ENCODE measurements around the gene CSRNP3. TPM values are rescaled to one million over a fixed set of nuclear protein-coding genes. Genes with fewer than 3 reads are reported as not detected.

The CSRNP3 gene, protein sequence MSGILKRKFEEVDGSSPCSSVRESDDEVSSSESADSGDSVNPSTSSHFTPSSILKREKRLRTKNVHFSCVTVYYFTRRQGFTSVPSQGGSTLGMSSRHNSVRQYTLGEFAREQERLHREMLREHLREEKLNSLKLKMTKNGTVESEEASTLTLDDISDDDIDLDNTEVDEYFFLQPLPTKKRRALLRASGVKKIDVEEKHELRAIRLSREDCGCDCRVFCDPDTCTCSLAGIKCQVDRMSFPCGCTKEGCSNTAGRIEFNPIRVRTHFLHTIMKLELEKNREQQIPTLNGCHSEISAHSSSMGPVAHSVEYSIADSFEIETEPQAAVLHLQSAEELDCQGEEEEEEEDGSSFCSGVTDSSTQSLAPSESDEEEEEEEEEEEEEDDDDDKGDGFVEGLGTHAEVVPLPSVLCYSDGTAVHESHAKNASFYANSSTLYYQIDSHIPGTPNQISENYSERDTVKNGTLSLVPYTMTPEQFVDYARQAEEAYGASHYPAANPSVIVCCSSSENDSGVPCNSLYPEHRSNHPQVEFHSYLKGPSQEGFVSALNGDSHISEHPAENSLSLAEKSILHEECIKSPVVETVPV
- 0.05 TPM for polyA plus RNA-seq (2012; ENCODE audit: low read depth, missing spikeins)

- FAIRE-seq (no peak), DNase-seq (ENCODE audit: insufficient read length, low spot score) (no peak)
- TF ChIP-seq PAX5 (IDR thresholded peaks at IDR 0.05; ENCODE audit: insufficient read depth, low read length, severe bottlenecking): no peak
- no peak for TF ChIP-seq POLR2A (IDR thresholded peaks at IDR 0.05; ENCODE audit: low read depth, low read length)
- TF ChIP-seq POLR2AphosphoS5 (IDR thresholded peaks at IDR 0.05; ENCODE audit: low read depth, low read length): no peak
- no peak for TF ChIP-seq SPI1 (IDR thresholded peaks at IDR 0.05; ENCODE audit: low read depth, low read length)
- no peak for TF ChIP-seq TAF1 (IDR thresholded peaks at IDR 0.05; ENCODE audit: low read depth, low read length)
- no peak for TF ChIP-seq POU2F2 (IDR thresholded peaks at IDR 0.05; ENCODE audit: low read depth, low read length)
These were observed at the start of gene CSRNP3 for GRCh38 chr2:165469417-165469816. Gene CSRNP3 (plus strand): TSS chr2:165469698. CDS start chr2:165595066, 125,368 bp downstream.

DNA sequence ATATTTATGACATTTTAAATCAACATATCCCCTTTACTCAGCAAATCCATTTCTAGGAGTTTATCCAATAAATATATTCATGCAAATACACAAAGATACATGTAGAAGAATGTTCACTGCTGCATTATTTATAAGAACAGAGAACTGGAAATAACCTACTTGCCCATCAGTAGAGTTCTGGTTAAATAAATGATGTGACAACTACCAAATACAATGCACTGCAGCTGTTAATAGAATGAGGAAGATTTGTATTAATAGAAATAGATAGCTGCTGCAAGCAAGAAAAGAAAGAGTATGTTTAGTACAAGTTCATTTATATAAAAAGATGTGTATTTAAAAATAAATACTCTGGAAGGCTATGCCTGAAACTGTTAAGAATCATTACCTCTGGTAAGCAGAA is 49.3 kb upstream of the CSRNP3 start:
- DNase-seq (ENCODE audit: insufficient read length, low spot score) (no peak), FAIRE-seq (no peak)
- TF ChIP-seq POLR2A (IDR thresholded peaks at IDR 0.05; ENCODE audit: low read depth, low read length) (no peak), POLR2AphosphoS5 (IDR thresholded peaks at IDR 0.05; ENCODE audit: low read depth, low read length) (no peak), POU2F2 (IDR thresholded peaks at IDR 0.05; ENCODE audit: low read depth, low read length) (no peak), SPI1 (IDR thresholded peaks at IDR 0.05; ENCODE audit: low read depth, low read length) (no peak), PAX5 (IDR thresholded peaks at IDR 0.05; ENCODE audit: insufficient read depth, low read length, severe bottlenecking) (no peak), TAF1 (IDR thresholded peaks at IDR 0.05; ENCODE audit: low read depth, low read length) (no peak)

DNA sequence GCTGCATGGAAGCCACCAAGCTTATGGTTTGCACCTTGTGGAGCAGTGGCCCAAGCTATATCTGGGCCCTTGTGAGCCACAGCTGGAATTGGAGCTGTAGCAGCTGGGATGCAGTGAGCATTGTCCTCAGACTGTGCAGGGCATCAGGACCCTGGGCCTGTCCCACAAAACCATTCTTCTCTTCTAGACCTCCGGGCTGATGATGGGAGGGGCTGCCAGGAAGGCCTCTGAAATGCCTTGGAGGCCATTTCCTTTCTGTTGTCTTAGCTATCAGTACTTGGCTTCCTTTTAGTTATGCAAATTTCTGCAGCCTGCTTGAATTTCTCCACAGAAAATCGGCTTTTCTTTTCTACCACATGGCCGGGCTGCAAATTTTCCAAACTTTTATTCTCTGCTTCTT is 46.4 kb upstream of the CSRNP3 start:
- FAIRE-seq: no peak
- no peak for TF ChIP-seq SPI1 (IDR thresholded peaks at IDR 0.05; ENCODE audit: low read depth, low read length)
- no peak for TF ChIP-seq POU2F2 (IDR thresholded peaks at IDR 0.05; ENCODE audit: low read depth, low read length)
- TF ChIP-seq PAX5 (IDR thresholded peaks at IDR 0.05; ENCODE audit: insufficient read depth, low read length, severe bottlenecking): no peak
- TF ChIP-seq TAF1 (IDR thresholded peaks at IDR 0.05; ENCODE audit: low read depth, low read length): no peak
- no peak for TF ChIP-seq POLR2A (IDR thresholded peaks at IDR 0.05; ENCODE audit: low read depth, low read length)
- TF ChIP-seq POLR2AphosphoS5 (IDR thresholded peaks at IDR 0.05; ENCODE audit: low read depth, low read length): no peak

DNA sequence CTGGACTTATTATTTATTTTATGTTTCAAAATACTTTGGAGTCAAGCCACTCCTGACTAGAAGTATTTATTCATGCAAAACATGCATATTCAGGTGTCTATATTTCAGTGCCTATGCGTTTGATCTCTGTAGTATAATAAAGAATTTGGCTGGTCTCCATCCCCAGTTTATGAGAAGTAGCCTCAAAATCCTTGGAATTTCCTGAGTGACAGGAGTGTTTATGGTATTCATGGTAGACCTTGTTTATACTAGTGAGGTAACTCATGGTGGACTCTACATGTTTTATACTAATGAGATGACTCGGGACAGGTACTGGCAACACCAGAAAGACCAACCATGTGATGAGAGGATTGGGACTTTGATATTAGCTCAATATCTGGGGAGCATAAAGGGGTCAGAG is 43.9 kb upstream of the CSRNP3 start:
- TF ChIP-seq POLR2A (IDR thresholded peaks at IDR 0.05; ENCODE audit: low read depth, low read length) (no peak), POLR2AphosphoS5 (IDR thresholded peaks at IDR 0.05; ENCODE audit: low read depth, low read length) (no peak), PAX5 (IDR thresholded peaks at IDR 0.05; ENCODE audit: insufficient read depth, low read length, severe bottlenecking) (no peak), SPI1 (IDR thresholded peaks at IDR 0.05; ENCODE audit: low read depth, low read length) (no peak), TAF1 (IDR thresholded peaks at IDR 0.05; ENCODE audit: low read depth, low read length) (no peak), POU2F2 (IDR thresholded peaks at IDR 0.05; ENCODE audit: low read depth, low read length) (no peak)
- no peak for FAIRE-seq
- DNase-seq (ENCODE audit: insufficient read length, low spot score): no peak

More for the DNA sequence above, 46.4 kb upstream of the CSRNP3 start:
- no peak for DNase-seq (ENCODE audit: insufficient read length, low spot score)

DNA sequence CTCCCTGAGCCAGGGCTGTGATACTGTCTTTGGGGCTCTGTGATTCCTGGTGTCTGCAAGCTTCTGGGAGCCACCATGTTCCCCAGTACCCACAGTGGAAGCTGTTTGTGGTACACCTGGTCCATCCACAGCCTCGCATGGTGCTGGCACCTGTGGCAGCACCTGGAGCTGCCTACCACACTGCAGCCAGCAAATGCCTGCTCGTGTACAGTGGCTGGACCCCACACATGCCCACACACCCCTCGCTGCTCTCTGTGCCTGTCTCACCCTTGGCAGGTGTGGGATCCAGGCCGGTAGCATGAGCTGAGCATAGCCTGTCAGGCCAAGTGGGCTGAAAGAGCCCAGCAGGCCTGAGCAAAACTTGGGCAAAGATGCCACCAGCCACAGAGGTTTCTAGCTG is 41.8 kb upstream of the CSRNP3 start:
- DNase-seq (ENCODE audit: insufficient read length, low spot score): no peak
- TF ChIP-seq POLR2A (IDR thresholded peaks at IDR 0.05; ENCODE audit: low read depth, low read length) (no peak), PAX5 (IDR thresholded peaks at IDR 0.05; ENCODE audit: insufficient read depth, low read length, severe bottlenecking) (no peak), SPI1 (IDR thresholded peaks at IDR 0.05; ENCODE audit: low read depth, low read length) (no peak), POLR2AphosphoS5 (IDR thresholded peaks at IDR 0.05; ENCODE audit: low read depth, low read length) (no peak), POU2F2 (IDR thresholded peaks at IDR 0.05; ENCODE audit: low read depth, low read length) (no peak)
- FAIRE-seq: no peak

- no peak for DNase-seq (ENCODE audit: insufficient read length, low spot score)
- TF ChIP-seq SPI1 (IDR thresholded peaks at IDR 0.05; ENCODE audit: low read depth, low read length) (no peak), POU2F2 (IDR thresholded peaks at IDR 0.05; ENCODE audit: low read depth, low read length) (no peak), TAF1 (IDR thresholded peaks at IDR 0.05; ENCODE audit: low read depth, low read length) (no peak), POLR2A (IDR thresholded peaks at IDR 0.05; ENCODE audit: low read depth, low read length) (no peak), PAX5 (IDR thresholded peaks at IDR 0.05; ENCODE audit: insufficient read depth, low read length, severe bottlenecking) (no peak), POLR2AphosphoS5 (IDR thresholded peaks at IDR 0.05; ENCODE audit: low read depth, low read length) (no peak)
- no peak for FAIRE-seq
These were observed 40.6 kb upstream of the CSRNP3 start for GRCh38 chr2:165428926-165429325.

GRCh38 chr2:165431014-165431413 is 38.5 kb upstream of the CSRNP3 start:
- DNase-seq (ENCODE audit: insufficient read length, low spot score): no peak
- no peak for TF ChIP-seq POLR2AphosphoS5 (IDR thresholded peaks at IDR 0.05; ENCODE audit: low read depth, low read length)
- no peak for FAIRE-seq

GRCh38 chr2:165432234-165432966 is 37.1 kb upstream of the CSRNP3 start:
- no peak for TF ChIP-seq POLR2AphosphoS5 (IDR thresholded peaks at IDR 0.05; ENCODE audit: low read depth, low read length)
- TF ChIP-seq TAF1 (IDR thresholded peaks at IDR 0.05; ENCODE audit: low read depth, low read length): no peak
- no peak for TF ChIP-seq PAX5 (IDR thresholded peaks at IDR 0.05; ENCODE audit: insufficient read depth, low read length, severe bottlenecking)
- no peak for TF ChIP-seq SPI1 (IDR thresholded peaks at IDR 0.05; ENCODE audit: low read depth, low read length)
- TF ChIP-seq POU2F2 (IDR thresholded peaks at IDR 0.05; ENCODE audit: low read depth, low read length): no peak
- TF ChIP-seq POLR2A (IDR thresholded peaks at IDR 0.05; ENCODE audit: low read depth, low read length): no peak
- FAIRE-seq: no peak

DNA sequence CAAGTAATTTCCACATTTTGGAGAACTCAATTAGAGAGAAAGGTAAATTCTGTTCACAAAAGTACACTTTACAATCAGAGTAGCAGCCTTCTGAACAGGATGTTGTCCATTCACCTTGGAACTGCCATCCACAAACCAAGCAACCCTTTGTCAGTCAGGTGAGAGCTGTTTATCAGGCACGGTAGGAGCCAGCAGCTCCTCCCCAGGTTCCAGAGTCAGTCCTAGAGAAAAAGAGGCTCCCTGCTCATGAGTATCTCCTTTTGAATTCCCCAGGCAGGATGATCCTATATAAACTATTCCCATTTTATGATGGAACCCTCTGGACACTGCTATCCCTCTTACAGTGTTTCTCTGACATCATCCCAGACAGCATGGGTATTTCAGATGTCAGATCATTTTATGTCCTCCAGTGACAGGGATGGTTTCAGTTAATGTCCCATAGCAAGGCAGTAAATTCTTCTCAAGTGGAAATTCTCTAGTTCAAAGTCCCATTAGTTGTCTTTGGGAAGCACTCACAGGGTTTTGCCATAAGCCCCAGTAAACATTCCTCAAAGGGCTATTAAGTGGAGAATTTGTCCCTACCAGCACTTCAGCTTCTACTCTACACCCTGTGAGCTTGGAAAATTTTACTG is 34.5 kb upstream of the CSRNP3 start:
- DNase-seq (ENCODE audit: insufficient read length, low spot score): no peak
- TF ChIP-seq POU2F2 (IDR thresholded peaks at IDR 0.05; ENCODE audit: low read depth, low read length): no peak
- TF ChIP-seq PAX5 (IDR thresholded peaks at IDR 0.05; ENCODE audit: insufficient read depth, low read length, severe bottlenecking): no peak
- TF ChIP-seq SPI1 (IDR thresholded peaks at IDR 0.05; ENCODE audit: low read depth, low read length): no peak
- no peak for TF ChIP-seq POLR2A (IDR thresholded peaks at IDR 0.05; ENCODE audit: low read depth, low read length)
- TF ChIP-seq POLR2AphosphoS5 (IDR thresholded peaks at IDR 0.05; ENCODE audit: low read depth, low read length): no peak
- TF ChIP-seq TAF1 (IDR thresholded peaks at IDR 0.05; ENCODE audit: low read depth, low read length): no peak
- FAIRE-seq: no peak

More at GRCh38 chr2:165432234-165432966, 37.1 kb upstream of the CSRNP3 start:
- no peak for DNase-seq (ENCODE audit: insufficient read length, low spot score)

Data from GM12891 (cell line).